A549 (cell line): ENCODE data around the gene SLC8A1.

Experiments
- CTCF ChIP-seq: fragments of >200 bp; sonication (Bioruptor Twin); formaldehyde crosslinking; IDR thresholded peaks from 3 replicates; pipeline ENCODE4 v1.5.1; 2016
- ESRRA ChIP-seq: fragments of 150-350 bp; IDR thresholded peaks from 2 replicates; pipeline ENCODE4 v1.6.1; 2014; ENCODE audit warnings: mild to moderate bottlenecking, low read length, borderline replicate concordance
- HDAC2 ChIP-seq: fragments of 200-600 bp; sonication (generic); IDR thresholded peaks from 2 replicates; pipeline ENCODE4 v1.6.1; 2016
- MAFK ChIP-seq: fragments of 450-650 bp; IDR thresholded peaks from 2 replicates; pipeline ENCODE4 v1.6.1; 2014; ENCODE audit not compliant: partially characterized antibody
- POLR2A ChIP-seq: IDR thresholded peaks from 2 replicates; pipeline ENCODE4 v1.6.1; 2012; ENCODE audit warnings: mild to moderate bottlenecking, low read length
- POLR2AphosphoS2 ChIP-seq: conservative IDR thresholded peaks from 2 replicates; pipeline ENCODE4 v1.6.1; 2012; ENCODE audit warnings: low read length, improper control_type of control experiment, inconsistent platforms
- TF ChIP-seq, protein P1 (sequence below): IDR thresholded peaks from 2 replicates; pipeline ENCODE4 v1.6.1; 2012
- TF ChIP-seq, protein P2 (sequence below): fragments of 450-650 bp; IDR thresholded peaks from 2 replicates; pipeline ENCODE4 v1.6.1; 2014; ENCODE audit warnings: antibody characterized with exemption
- TF ChIP-seq, protein P3 (sequence below): fragments of 200-600 bp; sonication (generic); IDR thresholded peaks from 2 replicates; pipeline ENCODE4 v1.6.1; 2016; ENCODE audit warnings: antibody characterized with exemption, mild to moderate bottlenecking, moderate library complexity

DNA sequence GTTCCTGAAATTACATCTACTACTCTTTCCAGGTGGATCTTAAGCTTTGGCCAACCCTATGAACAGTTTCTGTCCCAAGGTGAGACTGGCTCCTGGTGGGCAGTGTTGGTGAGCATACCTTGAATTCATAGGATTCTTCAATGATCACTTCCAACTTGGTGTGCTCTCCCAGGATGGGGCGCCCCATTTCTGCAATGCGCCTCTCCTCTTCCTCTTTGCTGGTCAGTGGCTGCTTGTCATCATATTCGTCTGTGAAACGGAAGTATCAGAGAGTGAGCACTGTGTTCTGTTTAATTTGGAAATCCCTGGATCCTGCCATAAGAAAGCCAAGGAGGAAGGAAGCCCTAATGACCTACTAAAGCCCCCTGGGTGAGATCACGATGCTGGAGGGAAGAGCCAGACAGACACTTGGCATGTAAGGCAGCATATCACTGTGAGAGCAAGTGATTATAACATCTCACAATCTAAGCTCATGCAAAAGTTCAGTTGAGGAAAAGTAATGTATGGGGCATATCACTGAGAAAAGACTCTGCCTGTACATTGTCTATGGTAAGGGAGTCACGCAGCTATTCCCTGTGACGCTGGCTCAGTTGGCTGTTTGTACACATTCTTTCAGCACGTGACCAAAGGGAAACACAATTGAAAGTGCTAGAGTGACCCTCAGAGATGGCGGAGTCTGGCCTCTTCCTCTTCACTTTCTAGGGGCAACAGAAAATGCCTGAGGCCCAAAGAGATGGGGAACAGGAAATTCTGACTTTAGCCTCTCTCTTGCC lies 287.0 kb downstream of the SLC8A1 start:
- no peak for TF ChIP-seq MAFK
- TF ChIP-seq POLR2A: no peak
- TF ChIP-seq CTCF: no peak
- no peak for TF ChIP-seq ESRRA
- TF ChIP-seq, protein P1, sequence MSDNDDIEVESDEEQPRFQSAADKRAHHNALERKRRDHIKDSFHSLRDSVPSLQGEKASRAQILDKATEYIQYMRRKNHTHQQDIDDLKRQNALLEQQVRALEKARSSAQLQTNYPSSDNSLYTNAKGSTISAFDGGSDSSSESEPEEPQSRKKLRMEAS: no peak
- TF ChIP-seq POLR2AphosphoS2: no peak
- TF ChIP-seq HDAC2: no peak
- TF ChIP-seq, protein P2, sequence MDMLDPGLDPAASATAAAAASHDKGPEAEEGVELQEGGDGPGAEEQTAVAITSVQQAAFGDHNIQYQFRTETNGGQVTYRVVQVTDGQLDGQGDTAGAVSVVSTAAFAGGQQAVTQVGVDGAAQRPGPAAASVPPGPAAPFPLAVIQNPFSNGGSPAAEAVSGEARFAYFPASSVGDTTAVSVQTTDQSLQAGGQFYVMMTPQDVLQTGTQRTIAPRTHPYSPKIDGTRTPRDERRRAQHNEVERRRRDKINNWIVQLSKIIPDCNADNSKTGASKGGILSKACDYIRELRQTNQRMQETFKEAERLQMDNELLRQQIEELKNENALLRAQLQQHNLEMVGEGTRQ: no peak
- TF ChIP-seq, protein P3, sequence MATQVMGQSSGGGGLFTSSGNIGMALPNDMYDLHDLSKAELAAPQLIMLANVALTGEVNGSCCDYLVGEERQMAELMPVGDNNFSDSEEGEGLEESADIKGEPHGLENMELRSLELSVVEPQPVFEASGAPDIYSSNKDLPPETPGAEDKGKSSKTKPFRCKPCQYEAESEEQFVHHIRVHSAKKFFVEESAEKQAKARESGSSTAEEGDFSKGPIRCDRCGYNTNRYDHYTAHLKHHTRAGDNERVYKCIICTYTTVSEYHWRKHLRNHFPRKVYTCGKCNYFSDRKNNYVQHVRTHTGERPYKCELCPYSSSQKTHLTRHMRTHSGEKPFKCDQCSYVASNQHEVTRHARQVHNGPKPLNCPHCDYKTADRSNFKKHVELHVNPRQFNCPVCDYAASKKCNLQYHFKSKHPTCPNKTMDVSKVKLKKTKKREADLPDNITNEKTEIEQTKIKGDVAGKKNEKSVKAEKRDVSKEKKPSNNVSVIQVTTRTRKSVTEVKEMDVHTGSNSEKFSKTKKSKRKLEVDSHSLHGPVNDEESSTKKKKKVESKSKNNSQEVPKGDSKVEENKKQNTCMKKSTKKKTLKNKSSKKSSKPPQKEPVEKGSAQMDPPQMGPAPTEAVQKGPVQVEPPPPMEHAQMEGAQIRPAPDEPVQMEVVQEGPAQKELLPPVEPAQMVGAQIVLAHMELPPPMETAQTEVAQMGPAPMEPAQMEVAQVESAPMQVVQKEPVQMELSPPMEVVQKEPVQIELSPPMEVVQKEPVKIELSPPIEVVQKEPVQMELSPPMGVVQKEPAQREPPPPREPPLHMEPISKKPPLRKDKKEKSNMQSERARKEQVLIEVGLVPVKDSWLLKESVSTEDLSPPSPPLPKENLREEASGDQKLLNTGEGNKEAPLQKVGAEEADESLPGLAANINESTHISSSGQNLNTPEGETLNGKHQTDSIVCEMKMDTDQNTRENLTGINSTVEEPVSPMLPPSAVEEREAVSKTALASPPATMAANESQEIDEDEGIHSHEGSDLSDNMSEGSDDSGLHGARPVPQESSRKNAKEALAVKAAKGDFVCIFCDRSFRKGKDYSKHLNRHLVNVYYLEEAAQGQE: no peak
